ENCODE results near the gene PABPN1L. TPM values are rescaled to one million over a fixed set of nuclear protein-coding genes. Genes with fewer than 3 reads are reported as not detected.

PABPN1L gene
- total RNA-seq, 1 donor from 2014 or later = not detected

DNA sequence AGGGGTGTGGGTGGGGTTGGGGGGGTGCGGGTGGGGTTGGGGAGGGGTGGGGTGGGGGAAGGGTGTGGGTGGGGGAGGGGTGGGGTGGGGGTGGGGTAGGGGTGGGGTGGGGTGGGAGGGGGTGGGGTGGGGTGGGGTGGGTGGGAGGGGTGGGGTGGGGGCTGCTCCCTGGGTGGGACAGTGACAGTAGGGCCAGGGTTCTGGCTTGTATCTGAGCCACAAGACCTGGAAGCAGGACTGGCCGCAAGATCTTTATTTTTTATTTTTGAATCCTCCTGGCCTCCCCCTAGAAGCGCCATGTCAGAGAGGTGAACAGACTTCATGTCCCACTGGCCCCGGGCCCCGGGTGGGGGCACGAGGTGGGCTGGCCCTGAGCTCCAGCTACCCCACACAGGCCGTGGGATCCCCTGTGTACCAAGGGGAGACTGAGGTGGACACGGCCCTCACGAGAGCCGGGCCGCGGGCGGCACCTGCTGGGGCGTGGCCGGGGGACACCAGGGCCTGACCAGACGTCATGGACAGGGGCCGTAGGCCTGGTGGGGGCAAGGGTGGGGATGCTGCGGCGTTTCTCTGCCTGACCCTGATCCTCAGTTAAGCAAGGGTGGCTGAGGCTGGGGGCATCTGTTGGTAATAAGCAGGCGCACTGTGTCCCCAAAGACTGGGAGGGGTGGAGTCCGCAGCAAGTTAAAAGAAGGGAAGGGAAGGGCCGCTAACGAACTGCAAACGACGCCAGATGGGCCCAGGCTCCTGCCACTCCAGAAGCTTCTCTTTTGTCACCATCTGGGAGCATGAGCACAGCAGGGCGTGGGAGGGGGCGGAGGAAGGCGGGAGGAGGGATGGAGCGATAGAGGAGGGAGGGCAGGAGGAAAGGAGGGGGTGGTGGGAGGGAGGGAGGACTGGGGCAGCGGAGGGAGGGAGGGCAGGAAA lies 22.3 kb upstream of the PABPN1L start:
- Histone ChIP-seq H3K36me3 (no peaks in the 10 kb centered on the region), H3K79me2 (ENCODE audit: low read depth) (no peaks in the 10 kb centered on the region), H3K27ac (no peak overlapping the region), H3K9ac (no peak overlapping the region), H3K9me3 (ENCODE audit: low read depth) (no peaks in the 10 kb centered on the region), H3K4me3 (no peak overlapping the region), H4K20me1 (ENCODE audit: low read depth) (no peaks in the 10 kb centered on the region), H3F3A (ENCODE audit: low read depth) (no peaks in the 10 kb centered on the region), H3K4me1 (no peaks in the 10 kb centered on the region), H2AFZ (replicated peaks) (no peak overlapping the region), H3K27me3 (no peaks in the 10 kb centered on the region), H3K4me2 (no peak overlapping the region)
- Mint-ChIP-seq H3K27me3 (ENCODE audit: insufficient read depth, low read depth) (peaks cover 6% of the 10 kb centered on the region), H3K4me3 (no peak overlapping the region), H3K4me1 (peaks cover 3% of the 10 kb centered on the region), H3K36me3 (peaks cover 2% of the 10 kb centered on the region), H3K27ac (no peak overlapping the region), H3K9me3 (peaks cover 4% of the 10 kb centered on the region)
- no peak for DNase-seq (ENCODE audit: low spot score)
- TF ChIP-seq EZH2 (IDR thresholded peaks at IDR 0.05) (no peak), EZH2phosphoT487 (IDR thresholded peaks at IDR 0.05) (no peak)
- TF ChIP-seq, protein P1, sequence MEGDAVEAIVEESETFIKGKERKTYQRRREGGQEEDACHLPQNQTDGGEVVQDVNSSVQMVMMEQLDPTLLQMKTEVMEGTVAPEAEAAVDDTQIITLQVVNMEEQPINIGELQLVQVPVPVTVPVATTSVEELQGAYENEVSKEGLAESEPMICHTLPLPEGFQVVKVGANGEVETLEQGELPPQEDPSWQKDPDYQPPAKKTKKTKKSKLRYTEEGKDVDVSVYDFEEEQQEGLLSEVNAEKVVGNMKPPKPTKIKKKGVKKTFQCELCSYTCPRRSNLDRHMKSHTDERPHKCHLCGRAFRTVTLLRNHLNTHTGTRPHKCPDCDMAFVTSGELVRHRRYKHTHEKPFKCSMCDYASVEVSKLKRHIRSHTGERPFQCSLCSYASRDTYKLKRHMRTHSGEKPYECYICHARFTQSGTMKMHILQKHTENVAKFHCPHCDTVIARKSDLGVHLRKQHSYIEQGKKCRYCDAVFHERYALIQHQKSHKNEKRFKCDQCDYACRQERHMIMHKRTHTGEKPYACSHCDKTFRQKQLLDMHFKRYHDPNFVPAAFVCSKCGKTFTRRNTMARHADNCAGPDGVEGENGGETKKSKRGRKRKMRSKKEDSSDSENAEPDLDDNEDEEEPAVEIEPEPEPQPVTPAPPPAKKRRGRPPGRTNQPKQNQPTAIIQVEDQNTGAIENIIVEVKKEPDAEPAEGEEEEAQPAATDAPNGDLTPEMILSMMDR (IDR thresholded peaks at IDR 0.05) = no peak

DNA sequence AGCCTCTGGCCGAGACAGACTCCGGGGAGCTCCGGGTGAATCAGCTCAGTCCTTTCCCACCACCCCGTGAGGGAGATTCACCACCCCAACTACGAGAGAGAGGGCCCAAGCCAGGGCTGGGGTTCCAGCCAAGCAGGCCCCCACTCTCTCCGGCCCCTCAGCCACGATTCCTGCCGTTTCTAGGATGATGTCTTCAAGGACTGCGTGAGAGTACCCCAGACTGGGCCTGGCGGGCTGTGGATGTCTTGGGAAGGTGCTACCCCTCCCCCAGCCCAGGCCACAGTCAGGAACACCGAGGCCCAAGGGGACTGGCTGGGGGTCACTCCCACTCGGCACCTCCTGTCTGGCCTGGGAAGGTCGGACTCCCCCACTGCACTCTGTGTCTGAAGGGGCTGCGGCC lies 21.6 kb upstream of the PABPN1L start:
- TF ChIP-seq EZH2phosphoT487 (IDR thresholded peaks at IDR 0.05) = no peak
- TF ChIP-seq, protein P1 (IDR thresholded peaks at IDR 0.05) = no peak
- TF ChIP-seq EZH2 (IDR thresholded peaks at IDR 0.05) = no peak
- Histone ChIP-seq H3K9ac (no peak overlapping the region), H3K79me2 (ENCODE audit: low read depth) (no peaks in the 10 kb centered on the region), H3K27ac (no peak overlapping the region), H3K9me3 (ENCODE audit: low read depth) (no peaks in the 10 kb centered on the region), H3K4me3 (no peak overlapping the region), H2AFZ (replicated peaks) (no peak overlapping the region), H3K4me1 (no peaks in the 10 kb centered on the region), H3F3A (ENCODE audit: low read depth) (no peaks in the 10 kb centered on the region), H4K20me1 (ENCODE audit: low read depth) (no peaks in the 10 kb centered on the region), H3K4me2 (no peak overlapping the region), H3K36me3 (no peaks in the 10 kb centered on the region), H3K27me3 (no peaks in the 10 kb centered on the region)
- H3K4me3 Mint-ChIP-seq = no peak overlapping the region
- H3K4me1 Mint-ChIP-seq = peaks cover 3% of the 10 kb centered on the region
- no peak overlapping the region for H3K27ac Mint-ChIP-seq
- H3K36me3 Mint-ChIP-seq = peaks cover 2% of the 10 kb centered on the region
- H3K27me3 Mint-ChIP-seq (ENCODE audit: insufficient read depth, low read depth) = peaks cover 8% of the 10 kb centered on the region
- peaks cover 4% of the 10 kb centered on the region for H3K9me3 Mint-ChIP-seq
- DNase-seq (ENCODE audit: low spot score) = no peak

DNA sequence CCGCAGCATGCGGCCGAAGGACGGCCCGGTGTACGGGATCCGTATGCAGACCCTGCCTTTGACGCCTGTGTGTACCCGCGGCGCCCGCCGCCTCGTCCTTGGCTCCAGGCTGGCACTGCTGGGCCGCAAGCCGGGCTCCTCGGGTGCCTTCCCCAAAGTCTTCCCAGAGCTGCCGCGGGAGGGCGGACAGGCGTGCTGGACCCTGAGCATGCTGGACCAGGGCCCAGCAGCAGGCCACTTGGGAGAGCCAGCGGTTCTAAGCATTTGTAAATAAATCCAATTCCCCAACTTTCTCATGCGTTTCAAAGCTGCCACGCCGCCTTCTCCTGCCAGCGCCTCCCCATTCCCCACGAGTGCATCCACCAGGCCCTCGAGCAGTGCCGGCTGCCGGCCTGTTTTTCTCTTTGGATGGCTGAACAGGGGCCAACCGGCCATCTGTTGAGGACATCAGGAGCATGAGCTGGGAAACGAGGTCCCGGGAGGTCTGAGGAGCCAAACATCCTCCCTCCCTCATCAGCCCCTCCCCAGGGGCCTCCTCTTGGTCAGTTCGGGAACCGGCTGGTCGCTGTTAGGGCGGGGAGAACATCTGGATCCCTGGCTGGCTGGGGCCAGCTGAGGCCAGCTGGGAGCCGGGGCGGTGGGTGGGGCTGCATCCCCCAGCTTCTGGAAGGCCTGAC lies 20.5 kb upstream of the PABPN1L start:
- Histone ChIP-seq H3K9ac (no peak overlapping the region), H3K79me2 (ENCODE audit: low read depth) (no peaks in the 10 kb centered on the region), H3K27me3 (no peaks in the 10 kb centered on the region), H3K36me3 (no peaks in the 10 kb centered on the region), H3K4me3 (no peak overlapping the region), H3K9me3 (ENCODE audit: low read depth) (no peaks in the 10 kb centered on the region), H3K4me1 (no peaks in the 10 kb centered on the region), H3K27ac (no peak overlapping the region), H3K4me2 (no peak overlapping the region), H3F3A (ENCODE audit: low read depth) (no peaks in the 10 kb centered on the region), H2AFZ (replicated peaks) (no peak overlapping the region), H4K20me1 (ENCODE audit: low read depth) (no peaks in the 10 kb centered on the region)
- no peak for DNase-seq (ENCODE audit: low spot score)
- Mint-ChIP-seq H3K4me1 (peaks cover 3% of the 10 kb centered on the region), H3K27me3 (ENCODE audit: insufficient read depth, low read depth) (peaks cover 8% of the 10 kb centered on the region), H3K4me3 (no peak overlapping the region), H3K9me3 (peaks cover 4% of the 10 kb centered on the region), H3K36me3 (peaks cover 2% of the 10 kb centered on the region), H3K27ac (no peak overlapping the region)
- TF ChIP-seq, protein P1 (IDR thresholded peaks at IDR 0.05) = no peak
- TF ChIP-seq EZH2 (IDR thresholded peaks at IDR 0.05) (no peak), EZH2phosphoT487 (IDR thresholded peaks at IDR 0.05) (no peak)

Measured in neural progenitor cell (in vitro differentiated cells).